Natural killer cell (primary cell): ENCODE measurements around the gene SPAG7. TPM values are rescaled to one million over a fixed set of nuclear protein-coding genes. Genes with fewer than 3 reads are reported as not detected.
"Not testable (repeated sequence)": the region's sequence is repeated elsewhere in the genome, so short reads cannot be mapped to it uniquely, and the experiment has no call there.

Experiments used
- ATAC-seq, 3 donors: fragments of 150-1000 bp in 2 of 3; fragments of 200-7000 bp in 1 of 3; cut with Tn5 transposase; 1 replicate in 1 of 3; 2 replicates in 2 of 3; pipeline ENCODE4 v1.10.0; 2021; ENCODE audit warnings: mild to moderate bottlenecking in 2 of 3, moderate library complexity in 2 of 3
- DNase-seq, 2 donors: peaks; one replicate each; pipeline versions ENCODE4 v3.0.0 to v3.0.0-alpha.2; 2013 to 2021; ENCODE audit warnings: mixed read lengths in 1 of 2
- H3K27ac ChIP-seq: one replicate; pipeline ENCODE4 v1.5.1; 2013; ENCODE audit warnings: mild to moderate bottlenecking, low read length
- H3K27me3 ChIP-seq: one replicate; pipeline ENCODE4 v1.6.1; 2013; ENCODE audit warnings: low read length; ENCODE audit not compliant: control insufficient read depth, insufficient read depth
- H3K36me3 ChIP-seq: one replicate; pipeline ENCODE4 v1.6.1; 2013; ENCODE audit warnings: low read length; ENCODE audit not compliant: control insufficient read depth, insufficient read depth
- H3K4me1 ChIP-seq: one replicate; pipeline ENCODE4 v1.6.1; 2013; ENCODE audit warnings: low read length; ENCODE audit not compliant: control insufficient read depth, insufficient read depth
- H3K4me3 ChIP-seq: one replicate; pipeline ENCODE4 v1.5.1; 2013; ENCODE audit warnings: low read length
- H3K9me3 ChIP-seq: one replicate; pipeline ENCODE4 v1.6.1; 2013; ENCODE audit warnings: low read length; ENCODE audit not compliant: control insufficient read depth, insufficient read depth
- H3K27ac Mint-ChIP-seq, 2 donors: one replicate each; pipeline ENCODE4 v1.8.0; 2022; ENCODE audit warnings: mild to moderate bottlenecking in 2 of 2, mixed read lengths in 2 of 2, moderate library complexity in 1 of 2
- H3K27me3 Mint-ChIP-seq, 2 donors: one replicate each; pipeline ENCODE4 v1.8.0; 2022; ENCODE audit warnings: low read depth in 2 of 2, mixed read lengths in 2 of 2
- H3K36me3 Mint-ChIP-seq: one replicate; pipeline ENCODE4 v1.8.0; 2022; ENCODE audit warnings: mixed read lengths
- H3K4me1 Mint-ChIP-seq, 2 donors: one replicate each; pipeline ENCODE4 v1.8.0; 2022; ENCODE audit warnings: mixed read lengths in 2 of 2
- H3K4me3 Mint-ChIP-seq: one replicate; pipeline ENCODE4 v1.8.0; 2022; ENCODE audit warnings: mild to moderate bottlenecking, moderate library complexity, mixed read lengths
- H3K9me3 Mint-ChIP-seq, 2 donors: one replicate each; pipeline ENCODE4 v1.8.0; 2022; ENCODE audit warnings: mixed read lengths in 2 of 2
- CTCF ChIP-seq: fragments of 200-600 bp; IDR thresholded peaks from one replicate; pipeline ENCODE4 v1.8.0; 2022; ENCODE audit warnings: antibody characterized with exemption
- WGBS: methylation state at CpG from one replicate; pipeline ENCODE4 v1.1.7; 2013; ENCODE audit warnings: missing lambda C conversion rate; ENCODE audit not compliant: insufficient coverage; 5-methylcytosine and 5-hydroxymethylcytosine counted together
- intact Hi-C: fragments of 100-400 bp; cut with micrococcal nuclease; formaldehyde crosslinking; loops from one replicate; pipeline ENCODE4 v1.14.2; 2022
- total RNA-seq, 4 donors: library from RNA; stranded (reverse); fragments of 120-200 nt in 1 of 4; gene quantifications; one replicate each; pipeline versions ENCODE4 v1.2.3 to v1.2.4, GENCODE V29; 2013 to 2022

The SPAG7 gene
- total RNA-seq, 3 donors from 2014 or later (not counting 1 experiment from before 2014, with no cell fraction given) = 45.7 to 60.2 (median 59.6) TPM

DNA sequence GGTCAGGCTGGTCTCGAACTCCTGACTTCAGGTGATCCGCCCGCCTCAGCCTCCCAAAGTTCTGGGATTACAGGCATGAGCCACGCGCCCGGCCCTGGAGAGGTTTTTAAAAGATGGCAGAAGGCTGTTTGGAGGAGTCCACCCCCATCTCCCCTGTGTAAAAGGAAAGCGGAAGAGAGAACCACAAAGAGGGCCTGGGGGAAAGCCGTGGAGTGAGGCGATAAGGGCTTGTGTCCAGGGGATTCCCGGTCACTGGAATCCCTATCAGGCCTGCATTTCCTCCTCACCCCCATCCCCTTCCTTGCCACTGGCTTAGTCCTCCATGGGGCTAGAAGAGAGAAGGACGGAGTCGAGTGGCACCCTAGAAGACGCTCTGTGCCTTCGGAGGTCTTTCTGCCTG lies 35.7 kb downstream of the SPAG7 start, which contains the start of gene GP1BA:
Gene GP1BA, plus strand, starts transcription at position 315 of the 400 bp plus-strand sequence. CDS start 328 bp downstream, outside the sequence.
- H3K9me3 ChIP-seq = no peaks in the 10 kb centered on the region
- H3K36me3 Mint-ChIP-seq = no peaks in the 10 kb centered on the region
- no peaks in the 10 kb centered on the region for H3K27me3 ChIP-seq
- H3K27ac Mint-ChIP-seq = no peak within 1 kb of the TSS
- intact Hi-C loops = no loop called here
- H3K4me1 ChIP-seq = peaks cover 22% of the 10 kb centered on the region
- peaks cover 1% of the 10 kb centered on the region for H3K36me3 ChIP-seq
- no peaks in the 10 kb centered on the region for H3K9me3 Mint-ChIP-seq
- no peak for TF ChIP-seq CTCF
- H3K4me1 Mint-ChIP-seq = peaks cover 28 to 37% of the 10 kb centered on the region in 2 donors
- H3K4me3 Mint-ChIP-seq = no peak within 1 kb of the TSS
- no peak within 1 kb of the TSS for H3K4me3 ChIP-seq
- no peak for DNase-seq
- peaks cover 0 to 4% of the 10 kb centered on the region in 2 donors for H3K27me3 Mint-ChIP-seq
- 58% methylated on average over 11 of the region's 14 CpGs for WGBS
- H3K27ac ChIP-seq = no peak within 1 kb of the TSS
- no peak for ATAC-seq

GRCh38 chr17:4928881-4929280 lies 38.7 kb downstream of the SPAG7 start:
- intact Hi-C loops = no loop called here
- H3K4me1 ChIP-seq = peaks cover 14% of the 10 kb centered on the region
- H3K4me3 ChIP-seq = no peak overlapping the region
- TF ChIP-seq CTCF = no peak
- Mint-ChIP-seq H3K9me3 (no peaks in the 10 kb centered on the region), H3K27me3 (peaks cover 0 to under 1% of the 10 kb centered on the region in 2 donors), H3K27ac (no peak overlapping the region), H3K36me3 (no peaks in the 10 kb centered on the region), H3K4me1 (peaks cover 11 to 18% of the 10 kb centered on the region in 2 donors), H3K4me3 (no peak overlapping the region)
- ATAC-seq (no peak), DNase-seq (no peak)
- no peaks in the 10 kb centered on the region for H3K27me3 ChIP-seq
- no peaks in the 10 kb centered on the region for H3K9me3 ChIP-seq
- H3K27ac ChIP-seq = no peak overlapping the region
- no peaks in the 10 kb centered on the region for H3K36me3 ChIP-seq
- 97% methylated on average over 18 of the region's 18 CpGs for WGBS

DNA sequence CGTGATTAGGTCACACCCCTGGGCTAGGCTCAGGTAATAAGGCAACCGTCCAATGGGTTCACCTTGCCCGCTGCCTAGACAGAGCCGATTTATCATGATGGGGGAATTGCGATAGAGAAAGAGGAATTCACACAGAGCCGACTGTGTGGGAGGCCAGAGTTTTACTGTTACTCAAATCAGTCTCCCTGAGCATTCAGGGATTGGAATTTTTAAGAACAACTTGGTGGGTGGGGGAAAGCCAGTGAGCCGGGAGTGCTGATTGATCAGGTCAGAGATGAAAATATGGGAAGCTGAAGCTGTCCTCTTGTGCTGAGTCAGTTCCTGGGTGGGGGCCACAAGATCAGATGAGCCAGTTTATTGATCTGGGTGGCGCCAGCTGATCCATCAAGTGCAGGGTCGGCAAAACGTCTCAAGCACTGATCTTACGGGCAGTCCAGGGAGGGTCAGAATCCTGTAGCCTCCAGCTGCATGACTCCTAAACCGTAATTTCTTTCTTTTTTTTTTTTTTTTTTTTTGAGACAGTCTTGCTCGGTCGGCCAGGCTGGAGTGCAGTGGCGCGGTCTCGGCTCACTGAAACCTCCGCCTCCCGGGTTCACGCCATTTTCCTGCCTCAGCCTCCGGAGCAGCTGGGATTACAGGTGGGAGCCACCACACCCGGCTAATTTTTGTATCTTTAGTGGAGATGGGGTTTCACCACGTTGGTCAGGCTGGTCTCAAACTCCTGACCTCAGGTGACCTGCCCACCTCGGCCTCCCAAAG lies 40.9 kb downstream of the SPAG7 start:
- H3K27ac Mint-ChIP-seq, ATAC-seq, H3K4me3 Mint-ChIP-seq, H3K4me1 Mint-ChIP-seq, H3K27me3 Mint-ChIP-seq, H3K9me3 ChIP-seq, H3K36me3 Mint-ChIP-seq, H3K9me3 Mint-ChIP-seq, DNase-seq, intact Hi-C loops, H3K4me1 ChIP-seq, H3K4me3 ChIP-seq, H3K27me3 ChIP-seq, H3K27ac ChIP-seq, H3K36me3 ChIP-seq: not testable (repeated sequence)
- WGBS = 97% methylated on average over 23 of the region's 24 CpGs

GRCh38 chr17:4921320-4921719 lies 46.3 kb downstream of the SPAG7 start:
- no peaks in the 10 kb centered on the region for H3K9me3 Mint-ChIP-seq
- H3K27ac ChIP-seq = no peak overlapping the region
- DNase-seq (no peak), ATAC-seq (no peak)
- no peaks in the 10 kb centered on the region for H3K27me3 ChIP-seq
- no peak overlapping the region for H3K4me3 ChIP-seq
- no peaks in the 10 kb centered on the region for H3K4me1 Mint-ChIP-seq
- intact Hi-C loops = no loop called here
- no peaks in the 10 kb centered on the region for H3K4me1 ChIP-seq
- H3K27ac Mint-ChIP-seq = no peak overlapping the region
- TF ChIP-seq CTCF = no peak
- no peaks in the 10 kb centered on the region for H3K36me3 ChIP-seq
- H3K9me3 ChIP-seq = no peaks in the 10 kb centered on the region
- H3K4me3 Mint-ChIP-seq = no peak overlapping the region
- 100% methylated on average over 2 of the region's 4 CpGs for WGBS
- no peaks in the 10 kb centered on the region for H3K27me3 Mint-ChIP-seq
- H3K36me3 Mint-ChIP-seq = no peaks in the 10 kb centered on the region
